Measurements from ENCODE around the gene PARVG.

The PARVG gene

GRCh38 chr22:44160421-44160820 is 20.3 kb upstream of the PARVG start:
- no peak for TF ChIP-seq FOXP2 (optimal IDR thresholded peaks at IDR 0.05; ENCODE audit: borderline replicate concordance, extremely low read depth, extremely low read length, insufficient read depth)
- no peak for TF ChIP-seq SIN3A (IDR thresholded peaks at IDR 0.05; ENCODE audit: borderline replicate concordance, insufficient read depth, low read length)
- no peak for TF ChIP-seq TAF1 (IDR thresholded peaks at IDR 0.05; ENCODE audit: borderline replicate concordance, insufficient read depth, low read length)
- no peak for TF ChIP-seq REST (IDR thresholded peaks at IDR 0.05; ENCODE audit: insufficient read depth in 1 of 2, low read depth in 2 of 2, low read length in 2 of 2)

GRCh38 chr22:44161673-44162072 is 19.1 kb upstream of the PARVG start:
- TF ChIP-seq FOXP2 (optimal IDR thresholded peaks at IDR 0.05; ENCODE audit: borderline replicate concordance, extremely low read depth, extremely low read length, insufficient read depth) (no peak), POLR2AphosphoS5 (IDR thresholded peaks at IDR 0.05; ENCODE audit: low read depth, low read length) (no peak), REST (IDR thresholded peaks at IDR 0.05; ENCODE audit: insufficient read depth in 1 of 2, low read depth in 2 of 2, low read length in 2 of 2) (no peak), TAF1 (IDR thresholded peaks at IDR 0.05; ENCODE audit: borderline replicate concordance, insufficient read depth, low read length) (no peak), SIN3A (IDR thresholded peaks at IDR 0.05; ENCODE audit: borderline replicate concordance, insufficient read depth, low read length) (no peak)

GRCh38 chr22:44162960-44163359 is 17.8 kb upstream of the PARVG start:
- no peak for TF ChIP-seq TAF1 (IDR thresholded peaks at IDR 0.05; ENCODE audit: borderline replicate concordance, insufficient read depth, low read length)
- TF ChIP-seq POLR2AphosphoS5 (IDR thresholded peaks at IDR 0.05; ENCODE audit: low read depth, low read length): no peak

GRCh38 chr22:44163536-44163935 is 17.2 kb upstream of the PARVG start:
- TF ChIP-seq FOXP2 (optimal IDR thresholded peaks at IDR 0.05; ENCODE audit: borderline replicate concordance, extremely low read depth, extremely low read length, insufficient read depth) (no peak), SIN3A (IDR thresholded peaks at IDR 0.05; ENCODE audit: borderline replicate concordance, insufficient read depth, low read length) (no peak), REST (IDR thresholded peaks at IDR 0.05; ENCODE audit: insufficient read depth in 1 of 2, low read depth in 2 of 2, low read length in 2 of 2) (no peak), TAF1 (IDR thresholded peaks at IDR 0.05; ENCODE audit: borderline replicate concordance, insufficient read depth, low read length) (no peak)

- no peak for TF ChIP-seq FOXP2 (optimal IDR thresholded peaks at IDR 0.05; ENCODE audit: borderline replicate concordance, extremely low read depth, extremely low read length, insufficient read depth)
- TF ChIP-seq REST (IDR thresholded peaks at IDR 0.05; ENCODE audit: insufficient read depth in 1 of 2, low read depth in 2 of 2, low read length in 2 of 2): no peak
- TF ChIP-seq TAF1 (IDR thresholded peaks at IDR 0.05; ENCODE audit: borderline replicate concordance, insufficient read depth, low read length): no peak
- TF ChIP-seq POLR2AphosphoS5 (IDR thresholded peaks at IDR 0.05; ENCODE audit: low read depth, low read length): no peak
- TF ChIP-seq SIN3A (IDR thresholded peaks at IDR 0.05; ENCODE audit: borderline replicate concordance, insufficient read depth, low read length): no peak
These were observed 16.7 kb upstream of the PARVG start for GRCh38 chr22:44164031-44164430.

All from PFSK-1 (cell line).